Activated CD4-positive, CD25-positive, alpha-beta regulatory T cell treated with anti-CD3 and anti-CD28 coated beads, Interleukin-2, amount 50 U/mL, for 16 hours (primary cell): ENCODE measurements around the gene PRKCSH.
"Not testable (repeated sequence)": the region's sequence is repeated elsewhere in the genome, so short reads cannot be mapped to it uniquely, and the experiment has no call there.

Source experiments
- DNase-seq: peaks from one replicate; pipeline ENCODE4 v3.0.0-alpha.2; 2020; ENCODE audit warnings: low read depth, low spot score

The PRKCSH gene

GRCh38 chr19:11448923-11449554 is 13.6 kb downstream of the PRKCSH start:
- no peak for DNase-seq

GRCh38 chr19:11450570-11451326 is 15.3 kb downstream of the PRKCSH start:
- no peak for DNase-seq

- DNase-seq: no peak
Observed at GRCh38 chr19:11451327-11451870, 16.0 kb downstream of the PRKCSH start.

- DNase-seq: no peak
Observed at GRCh38 chr19:11451871-11452619, 16.6 kb downstream of the PRKCSH start.

- no peak for DNase-seq
Observed at GRCh38 chr19:11452620-11453310, 17.3 kb downstream of the PRKCSH start.

GRCh38 chr19:11453468-11454341 is 18.3 kb downstream of the PRKCSH start:
- no peak for DNase-seq

GRCh38 chr19:11455233-11455554 is 19.8 kb downstream of the PRKCSH start:
- DNase-seq: not testable (repeated sequence)

- DNase-seq: no peak
Observed at GRCh38 chr19:11456659-11457058, 21.2 kb downstream of the PRKCSH start.

- no peak for DNase-seq
Observed at GRCh38 chr19:11457115-11457514, 21.7 kb downstream of the PRKCSH start.

GRCh38 chr19:11457831-11458230 is 22.4 kb downstream of the PRKCSH start:
- DNase-seq: no peak

- no peak for DNase-seq
Observed at GRCh38 chr19:11458236-11458900, 22.9 kb downstream of the PRKCSH start.

GRCh38 chr19:11458912-11459311 is 23.5 kb downstream of the PRKCSH start:
- not testable (repeated sequence) for DNase-seq

- no peak for DNase-seq
Observed at GRCh38 chr19:11460207-11460606, 24.8 kb downstream of the PRKCSH start.

GRCh38 chr19:11461453-11461852 is 26.0 kb downstream of the PRKCSH start:
- no peak for DNase-seq

GRCh38 chr19:11463391-11463790 is 28.0 kb downstream of the PRKCSH start:
- DNase-seq: no peak

- no peak for DNase-seq
Observed at GRCh38 chr19:11464333-11465265, 29.2 kb downstream of the PRKCSH start.

- no peak for DNase-seq
Observed at GRCh38 chr19:11465600-11465999, 30.2 kb downstream of the PRKCSH start.

- not testable (repeated sequence) for DNase-seq
Observed at GRCh38 chr19:11468266-11468845, 32.9 kb downstream of the PRKCSH start.

GRCh38 chr19:11473725-11474124 is 38.3 kb downstream of the PRKCSH start:
- no peak for DNase-seq
